GM12892 (cell line): Measurements from ENCODE around the gene HBZ.
"Not testable (repeated sequence)": the region's sequence is repeated elsewhere in the genome, so short reads cannot be mapped to it uniquely, and the experiment has no call there.

ENCODE experiments used
- DNase-seq: peaks from one replicate; pipeline ENCODE4 v3.0.0; 2011; ENCODE audit not compliant: insufficient read length
- FAIRE-seq: peaks from 2 replicates; lab custom pipeline; 2011; peaks lifted over from hg19 to GRCh38; lab: Jason Lieb, UNC
- POLR2A ChIP-seq: IDR thresholded peaks from 2 replicates; pipeline ENCODE4 v1.6.1; 2011; ENCODE audit warnings: low read depth, low read length, control low read depth
- POLR2AphosphoS5 ChIP-seq: IDR thresholded peaks from 2 replicates; pipeline ENCODE4 v1.6.1; 2011; ENCODE audit warnings: low read depth, low read length, control low read depth
- TAF1 ChIP-seq: IDR thresholded peaks from 2 replicates; pipeline ENCODE4 v1.6.1; 2011; ENCODE audit warnings: low read depth, mild to moderate bottlenecking, control low read depth, low read length, borderline replicate concordance

HBZ gene

GRCh38 chr16:167122-167690, 14.8 kb downstream of the HBZ start:
- TF ChIP-seq POLR2AphosphoS5 (no peak), POLR2A (no peak), TAF1 (no peak)
- DNase-seq (no peak), FAIRE-seq (no peak)

- DNase-seq (no peak), FAIRE-seq (no peak)
- TF ChIP-seq TAF1 = no peak
- no peak for TF ChIP-seq POLR2A
- TF ChIP-seq POLR2AphosphoS5 = no peak
These were observed 16.0 kb downstream of the HBZ start for GRCh38 chr16:168424-168823.

GRCh38 chr16:169014-169413, 16.6 kb downstream of the HBZ start:
- FAIRE-seq (no peak), DNase-seq (no peak)
- TF ChIP-seq POLR2A (no peak), POLR2AphosphoS5 (no peak), TAF1 (no peak)

GRCh38 chr16:170088-170507, 17.7 kb downstream of the HBZ start:
- FAIRE-seq, DNase-seq: not testable (repeated sequence)

- DNase-seq = no peak
- no peak for FAIRE-seq
- TF ChIP-seq POLR2A = no peak
- no peak for TF ChIP-seq POLR2AphosphoS5
- TF ChIP-seq TAF1 = no peak
These were observed 18.3 kb downstream of the HBZ start for GRCh38 chr16:170788-171187.

GRCh38 chr16:172374-172941, 20.0 kb downstream of the HBZ start, which contains the start of gene HBA2:
TSS of gene HBA2 (plus strand) at chr16:172876. CDS start at chr16:172913, 37 bp downstream.
- DNase-seq, FAIRE-seq: not testable (repeated sequence)

- DNase-seq, FAIRE-seq: not testable (repeated sequence)
These were observed 20.9 kb downstream of the HBZ start for GRCh38 chr16:173211-173854.

- FAIRE-seq, DNase-seq: not testable (repeated sequence)
These were observed 21.7 kb downstream of the HBZ start for GRCh38 chr16:173928-174769.

- FAIRE-seq = no peak
- no peak for DNase-seq
- TF ChIP-seq POLR2A (no peak), POLR2AphosphoS5 (no peak), TAF1 (no peak)
These were observed 22.8 kb downstream of the HBZ start for GRCh38 chr16:175011-175949.

- FAIRE-seq, DNase-seq: not testable (repeated sequence)
These were observed 23.6 kb downstream of the HBZ start for GRCh38 chr16:176006-176405.

- not testable (repeated sequence) for DNase-seq, FAIRE-seq
These were observed 24.3 kb downstream of the HBZ start, which contains the start of gene HBA1 for GRCh38 chr16:176477-177382. TSS of gene HBA1 (plus strand) at chr16:176680. CDS start at chr16:176717, 37 bp downstream.
